HCT116 (cell line): ENCODE results near the gene SSX2IP. TPM values are rescaled to one million over a fixed set of nuclear protein-coding genes. Genes with fewer than 3 reads are reported as not detected.

Experiments
- ATAC-seq: fragments of 200-7000 bp; cut with Tn5 transposase; 2 replicates; pipeline ENCODE4 v1.9.1; 2020; ENCODE audit warnings: mild to moderate bottlenecking, moderate library complexity
- BruUV-seq: library from RNA; stranded (reverse); fragments of 400-500 nt; replicated peaks from 2 replicates; lab custom pipeline; 2021; lab: Mats Ljungman, UMichigan
- CTCF ChIA-PET: fragments of 300-600 bp; sonication (Branson Sonifier 250); formaldehyde crosslinking; loops from one replicate; lab custom pipeline; 2021; ENCODE audit warnings: antibody characterized with exemption; lab: Charles Lee
- POLR2A ChIA-PET: fragments of 300-600, 350-600 bp; sonication (Branson Sonifier 250); formaldehyde crosslinking; loops from one replicate; lab custom pipeline; 2021; ENCODE audit warnings: antibody characterized with exemption; lab: Charles Lee
- RAD21 ChIA-PET, 2 experiments: fragments of 300-600 bp; sonication (Branson Sonifier 250); formaldehyde crosslinking; loops; one replicate each; lab custom pipeline; 2023; ENCODE audit warnings: low total read pairs in 2 of 2; ENCODE audit not compliant: uncharacterized antibody in 2 of 2, unreplicated experiment in 2 of 2, low non-redundant PET in 1 of 2; lab: Charles Lee
- DNase-seq: peaks from one replicate; pipeline ENCODE4 v3.0.0-alpha.2; 2010; ENCODE audit warnings: low read depth, low spot score
- H2AFZ ChIP-seq: fragments of 200-600 bp; shearing (Covaris generic), sonication (generic); 2 replicates; pipeline ENCODE4 v1.6.1; 2017; ENCODE audit warnings: low read depth, mixed run types, mixed read lengths, antibody characterized with exemption, low read length; ENCODE audit not compliant: poor library complexity, severe bottlenecking
- H3K27ac ChIP-seq: 2 replicates; pipeline ENCODE4 v1.5.1; 2012; ENCODE audit warnings: low read depth, low read length
- H3K27me3 ChIP-seq: fragments of 200-600 bp; sonication (generic); 2 replicates; pipeline ENCODE4 v1.6.1; 2016; ENCODE audit warnings: mixed run types, low read length, mixed read lengths; ENCODE audit not compliant: insufficient read depth
- H3K36me3 ChIP-seq, 2 experiments: fragments of 200-500 bp in 1 of 2; fragments of 200-600 bp in 1 of 2; sonication (Bioruptor generic) in 1 of 2; sonication (generic) in 1 of 2; 2 replicates each; pipeline versions ENCODE4 v1.5.1 to v1.6.1; 2014 to 2016; ENCODE audit warnings: low read length in 2 of 2, inconsistent platforms in 1 of 2, mixed read lengths in 1 of 2, mixed run types in 1 of 2; ENCODE audit not compliant: insufficient read depth in 2 of 2, control insufficient read depth in 1 of 2
- H3K4me1 ChIP-seq, 2 experiments: fragments of 200-600 bp in 1 of 2; sonication (generic) in 1 of 2; 2 replicates each; pipeline versions ENCODE4 v1.5.1 to v1.6.1; 2012 to 2017; ENCODE audit warnings: low read length in 2 of 2, inconsistent platforms in 1 of 2, mild to moderate bottlenecking in 1 of 2, mixed read lengths in 1 of 2, mixed run types in 1 of 2, moderate library complexity in 1 of 2; ENCODE audit not compliant: insufficient read depth in 2 of 2, control insufficient read depth in 1 of 2
- H3K4me2 ChIP-seq: fragments of 200-600 bp; sonication (generic); 2 replicates; pipeline ENCODE4 v1.6.1; 2017; ENCODE audit warnings: mixed run types, low read length, mixed read lengths
- H3K4me3 ChIP-seq, 2 experiments: fragments of 200-600 bp in 1 of 2; sonication (generic) in 1 of 2; replicated peaks in 1 of 2; 2 replicates each; pipeline ENCODE4 v1.5.1; 2011 to 2016; ENCODE audit warnings: low read length in 2 of 2, control low read depth in 1 of 2, low read depth in 1 of 2, mild to moderate bottlenecking in 1 of 2, mixed read lengths in 1 of 2, mixed run types in 1 of 2
- H3K79me2 ChIP-seq: fragments of 200-600 bp; sonication (generic); 2 replicates; pipeline ENCODE4 v1.6.1; 2017; ENCODE audit warnings: mild to moderate bottlenecking, mixed run types, low read length, moderate library complexity, mixed read lengths; ENCODE audit not compliant: insufficient read depth
- H3K9ac ChIP-seq: fragments of 200-600 bp; sonication (generic); 2 replicates; pipeline ENCODE4 v1.6.1; 2016; ENCODE audit warnings: low read length, mixed read lengths
- H3K9me2 ChIP-seq: fragments of 200-600 bp; sonication (generic), shearing (Covaris generic); 2 replicates; pipeline ENCODE4 v1.6.1; 2017; ENCODE audit warnings: mixed run types, mild to moderate bottlenecking, moderate library complexity; ENCODE audit not compliant: insufficient read depth
- H3K9me3 ChIP-seq, 2 experiments: fragments of 200-500 bp in 1 of 2; fragments of 200-600 bp in 1 of 2; sonication (Bioruptor generic) in 1 of 2; sonication (generic) in 1 of 2; 2 replicates each; pipeline ENCODE4 v1.6.1; 2014 to 2017; ENCODE audit warnings: low read length in 2 of 2, mixed read lengths in 2 of 2, inconsistent platforms in 1 of 2, low read depth in 1 of 2, mild to moderate bottlenecking in 1 of 2, mixed run types in 1 of 2, moderate library complexity in 1 of 2; ENCODE audit not compliant: control insufficient read depth in 1 of 2, insufficient read depth in 1 of 2
- H4K20me1 ChIP-seq: fragments of 200-600 bp; sonication (generic), shearing (Covaris generic); 2 replicates; pipeline ENCODE4 v1.6.1; 2017; ENCODE audit warnings: mixed run types, mild to moderate bottlenecking, moderate library complexity; ENCODE audit not compliant: insufficient read depth
- CEBPB ChIP-seq: IDR thresholded peaks from 2 replicates; pipeline ENCODE4 v1.6.1; 2012; ENCODE audit warnings: low read depth
- EGR1 ChIP-seq: IDR thresholded peaks from 2 replicates; pipeline ENCODE4 v1.6.1; 2012; ENCODE audit warnings: low read depth
- POLR2A ChIP-seq: IDR thresholded peaks from 2 replicates; pipeline ENCODE4 v1.7.0; 2011; ENCODE audit warnings: borderline replicate concordance; ENCODE audit not compliant: insufficient read depth, insufficient read length; ENCODE audit errors: extremely low read depth
- RAD21 ChIP-seq: IDR thresholded peaks from 2 replicates; pipeline ENCODE4 v1.6.1; 2012; ENCODE audit warnings: low read depth, mild to moderate bottlenecking
- REST ChIP-seq: IDR thresholded peaks from 2 replicates; pipeline ENCODE4 v1.6.1; 2012; ENCODE audit warnings: low read depth
- SP1 ChIP-seq: IDR thresholded peaks from 2 replicates; pipeline ENCODE4 v1.6.1; 2012; ENCODE audit warnings: low read depth
- ZNF274 ChIP-seq: fragments of 200-500 bp; sonication (Bioruptor generic); IDR thresholded peaks from 2 replicates; pipeline ENCODE4 v1.6.1; 2014; ENCODE audit warnings: mild to moderate bottlenecking, low read depth, low read length, inconsistent platforms
- intact Hi-C: fragments of 100-400 bp; cut with micrococcal nuclease; formaldehyde crosslinking; loops from 2 replicates; pipeline ENCODE4 v1.10.0; 2022
- total RNA-seq: library from RNA; stranded (reverse); gene quantifications from one replicate; pipeline ENCODE4 v1.2.1, GENCODE V29; 2021; ENCODE audit not compliant: unreplicated experiment
- TF ChIP-seq, protein P1 (sequence below): IDR thresholded peaks from 2 replicates; pipeline ENCODE4 v1.6.1; 2012

The SSX2IP gene
- total RNA-seq, 1 experiment from 2014 or later, result 51.5 TPM

DNA sequence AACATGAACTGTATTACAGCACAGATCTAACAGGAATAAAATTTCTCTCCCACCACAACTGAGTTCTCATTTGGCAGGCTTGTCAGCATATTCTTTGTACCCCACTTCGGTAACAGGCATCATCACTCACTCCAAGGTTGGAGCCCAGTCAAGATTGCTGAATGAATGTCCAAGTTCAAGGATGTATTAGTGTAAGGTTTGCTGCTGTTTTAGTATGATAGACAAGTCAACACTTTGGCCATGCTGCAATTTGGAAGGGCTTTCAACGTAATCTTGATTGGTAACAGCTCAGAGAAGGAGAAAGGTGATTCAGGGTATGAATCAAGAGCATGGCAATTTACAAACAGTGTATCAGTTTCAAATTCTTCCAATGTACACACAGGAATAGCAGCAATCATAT is 6.8 kb downstream of the SSX2IP start:
- TF ChIP-seq POLR2A (no peak), EGR1 (no peak), RAD21 (no peak), SP1 (no peak), ZNF274 (no peak), REST (no peak)
- TF ChIP-seq, protein P1, sequence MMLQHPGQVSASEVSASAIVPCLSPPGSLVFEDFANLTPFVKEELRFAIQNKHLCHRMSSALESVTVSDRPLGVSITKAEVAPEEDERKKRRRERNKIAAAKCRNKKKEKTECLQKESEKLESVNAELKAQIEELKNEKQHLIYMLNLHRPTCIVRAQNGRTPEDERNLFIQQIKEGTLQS, result no peak
- intact Hi-C loops, result no loop called here
- BruUV-seq, result no TSS peak
- H3K36me3 ChIP-seq, result no peaks in the 10 kb centered on the region; a peak in 1 of 4 replicates
- no peak overlapping the region for H3K4me2 ChIP-seq
- RAD21 ChIA-PET, result no interaction called here
- no peak for DNase-seq
- no peak overlapping the region for H2AFZ ChIP-seq
- H3K79me2 ChIP-seq, result peaks cover 96% of the 10 kb centered on the region
- no peaks in the 10 kb centered on the region for H3K9me3 ChIP-seq
- H3K27me3 ChIP-seq, result no peaks in the 10 kb centered on the region
- no peak for ATAC-seq
- POLR2A ChIA-PET, result no interaction called here
- no peak overlapping the region for H3K4me3 ChIP-seq
- H3K9ac ChIP-seq, result no peak overlapping the region
- CTCF ChIA-PET, result no interaction called here
- H3K27ac ChIP-seq, result no peak overlapping the region
- H4K20me1 ChIP-seq, result no peaks in the 10 kb centered on the region
- H3K9me2 ChIP-seq, result no peaks in the 10 kb centered on the region
- peaks cover 0 to 1% of the 10 kb centered on the region in 2 experiments; a peak in 2 of 4 replicates for H3K4me1 ChIP-seq

GRCh38 chr1:84682047-84682446 is 8.2 kb downstream of the SSX2IP start:
- TF ChIP-seq CEBPB, result no peak
- TF ChIP-seq, all 23 proteins: peak for 0
- intact Hi-C loops, result no loop called here
- Histone ChIP-seq H3K4me1 (no peaks in the 10 kb centered on the region), H3K9me3 (no peaks in the 10 kb centered on the region), H3K4me3 (no peak overlapping the region), H3K36me3 (no peaks in the 10 kb centered on the region; a peak in 1 of 4 replicates), H3K79me2 (peaks cover 95% of the 10 kb centered on the region), H3K27ac (no peak overlapping the region), H3K9ac (no peak overlapping the region), H2AFZ (no peak overlapping the region), H3K4me2 (no peak overlapping the region), H3K27me3 (no peaks in the 10 kb centered on the region), H3K9me2 (no peaks in the 10 kb centered on the region), H4K20me1 (no peaks in the 10 kb centered on the region)
- ATAC-seq (no peak), DNase-seq (no peak)
- RAD21 ChIA-PET, result no interaction called here
- POLR2A ChIA-PET, result no interaction called here
- BruUV-seq, result no TSS peak
- CTCF ChIA-PET, result no interaction called here
